IPS-NIHi11 (cell line): ENCODE data around the gene CASTOR1.

ENCODE experiments used
- DNase-seq: peaks from one replicate; pipeline ENCODE4 v3.0.0; 2012; ENCODE audit warnings: mixed read lengths, low spot score

Gene CASTOR1

DNA sequence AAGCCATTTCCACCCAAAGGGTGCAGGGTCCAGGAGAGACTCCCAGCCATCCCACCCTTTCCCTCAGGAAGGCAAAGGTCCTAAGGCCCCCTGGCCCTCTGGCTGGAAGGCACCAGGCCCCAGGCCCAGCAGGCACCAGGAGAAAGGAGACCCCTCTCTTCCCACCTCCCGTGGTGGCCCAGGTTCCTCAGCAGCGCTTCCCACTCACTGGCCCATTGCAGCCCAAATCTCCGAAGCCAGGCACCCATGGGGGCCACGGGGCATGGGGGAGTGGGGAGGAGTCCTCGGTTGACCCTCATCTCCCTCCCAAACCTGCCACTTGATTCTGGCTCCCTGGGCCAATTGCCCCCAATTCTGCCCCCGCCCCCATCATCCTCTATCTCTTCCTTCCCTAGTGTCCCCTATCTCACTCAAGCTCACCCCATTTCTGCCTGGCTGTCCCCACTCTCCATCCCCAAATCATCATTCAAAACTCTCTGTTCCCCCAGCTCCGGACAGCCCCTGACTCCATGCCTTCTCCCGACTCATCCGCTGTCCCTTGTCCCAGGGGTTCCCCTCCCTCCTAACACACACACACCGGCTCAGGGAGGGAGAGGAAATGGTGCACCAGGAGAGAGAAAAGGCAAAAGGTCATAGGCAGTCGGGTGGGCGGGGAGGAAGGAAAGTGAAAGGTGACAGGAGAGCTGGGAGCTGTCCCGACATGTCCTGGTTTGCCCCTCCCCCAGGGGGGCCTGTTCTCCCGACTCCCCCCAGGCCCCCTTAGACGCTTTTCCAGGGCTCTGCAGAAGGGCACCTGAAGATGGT, 43.9 kb downstream of the CASTOR1 start:
- DNase-seq: peak; percentile 70

GRCh38 chr22:30244641-30245040, 44.7 kb downstream of the CASTOR1 start:
- DNase-seq: no peak

- DNase-seq: no peak
These were observed 45.2 kb downstream of the CASTOR1 start for GRCh38 chr22:30244066-30244465.

GRCh38 chr22:30243661-30244060, 45.6 kb downstream of the CASTOR1 start:
- no peak for DNase-seq

GRCh38 chr22:30241576-30242371, 47.5 kb downstream of the CASTOR1 start:
- DNase-seq: no peak

GRCh38 chr22:30240541-30241417, 48.5 kb downstream of the CASTOR1 start:
- DNase-seq: no peak

DNA sequence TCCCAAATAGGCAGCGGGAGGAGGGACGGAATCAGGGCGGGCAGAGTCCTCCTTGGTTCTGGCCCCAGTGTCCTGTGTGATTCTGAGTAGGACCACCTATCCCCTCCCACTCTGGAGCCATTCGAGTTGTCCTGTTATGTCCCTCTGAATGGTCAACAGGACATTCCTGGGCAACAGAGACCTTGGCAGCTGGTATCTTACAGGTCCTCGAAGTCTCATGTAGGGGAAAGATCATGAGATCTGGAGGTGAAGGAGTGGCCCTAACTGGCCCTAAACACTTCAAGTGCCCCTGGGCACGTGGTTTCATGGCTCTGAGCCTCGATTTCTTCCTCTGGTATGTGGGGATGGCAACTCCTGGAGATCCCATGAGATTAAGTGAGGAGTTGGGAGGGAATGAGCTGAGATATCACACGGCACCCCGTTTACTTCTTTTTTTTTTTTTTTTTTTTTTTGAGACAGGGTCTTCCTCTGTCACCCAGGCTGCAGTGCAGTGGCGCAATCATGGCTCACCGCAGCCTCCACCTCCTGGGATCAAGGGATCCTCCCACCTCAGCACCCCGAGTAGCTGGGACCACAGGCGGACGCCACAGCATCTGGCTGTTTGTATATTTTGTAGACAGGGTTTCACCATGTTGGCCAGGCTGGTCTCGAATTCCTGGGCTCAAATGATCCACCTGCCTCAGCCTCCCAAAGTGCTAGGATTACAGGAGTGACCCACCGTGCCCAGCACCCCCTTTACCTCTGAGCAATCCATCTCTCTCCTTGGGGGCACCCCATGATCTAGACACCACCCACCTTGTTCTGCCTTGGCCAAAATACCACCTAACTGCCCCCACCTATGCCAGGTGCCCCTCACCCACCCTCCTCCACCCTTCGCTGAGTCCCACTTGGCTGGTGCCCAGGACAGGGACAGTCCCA, 49.6 kb downstream of the CASTOR1 start:
- no peak for DNase-seq

- peak; percentile 72 for DNase-seq
These were observed 50.4 kb downstream of the CASTOR1 start for GRCh38 chr22:30238661-30239487.

DNA sequence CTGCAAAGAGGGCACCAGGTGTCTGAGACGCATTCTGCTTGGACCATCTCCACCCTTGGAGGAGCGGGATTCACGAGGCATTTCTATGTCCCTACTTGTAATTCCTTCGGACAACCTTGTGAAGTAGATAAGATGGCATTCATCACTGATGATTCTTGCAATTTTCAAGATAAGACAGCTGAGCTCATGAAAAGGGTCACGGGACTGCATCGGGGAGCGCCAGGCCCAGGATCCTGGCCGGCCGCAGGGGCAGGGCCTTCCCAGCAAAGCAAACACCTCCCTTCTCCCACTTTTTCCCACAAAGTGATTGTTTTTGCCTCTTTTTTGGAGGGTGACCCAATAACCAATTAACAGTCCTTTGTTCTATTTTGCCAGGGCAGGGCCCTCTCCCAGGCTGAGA, 51.2 kb downstream of the CASTOR1 start:
- no peak for DNase-seq

DNA sequence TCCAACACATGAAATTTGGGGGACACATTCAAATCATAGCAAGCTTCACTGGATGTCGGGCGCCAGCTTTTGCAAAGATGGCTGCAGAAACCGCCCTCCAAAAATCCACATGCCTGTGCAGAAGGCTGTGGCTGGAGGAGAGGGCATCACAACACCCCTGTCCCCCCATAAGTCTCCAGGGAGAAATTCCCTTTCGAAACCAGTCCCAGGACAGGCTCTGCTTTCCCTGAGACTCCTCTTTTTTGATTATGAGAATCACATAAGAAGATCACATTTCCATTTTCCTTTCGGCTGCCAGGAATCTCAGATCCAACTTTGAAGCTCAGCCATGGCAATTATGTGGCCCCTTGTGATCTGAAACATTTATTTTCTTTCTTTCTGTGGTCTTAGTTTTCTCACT, 52.4 kb downstream of the CASTOR1 start:
- DNase-seq: no peak

DNA sequence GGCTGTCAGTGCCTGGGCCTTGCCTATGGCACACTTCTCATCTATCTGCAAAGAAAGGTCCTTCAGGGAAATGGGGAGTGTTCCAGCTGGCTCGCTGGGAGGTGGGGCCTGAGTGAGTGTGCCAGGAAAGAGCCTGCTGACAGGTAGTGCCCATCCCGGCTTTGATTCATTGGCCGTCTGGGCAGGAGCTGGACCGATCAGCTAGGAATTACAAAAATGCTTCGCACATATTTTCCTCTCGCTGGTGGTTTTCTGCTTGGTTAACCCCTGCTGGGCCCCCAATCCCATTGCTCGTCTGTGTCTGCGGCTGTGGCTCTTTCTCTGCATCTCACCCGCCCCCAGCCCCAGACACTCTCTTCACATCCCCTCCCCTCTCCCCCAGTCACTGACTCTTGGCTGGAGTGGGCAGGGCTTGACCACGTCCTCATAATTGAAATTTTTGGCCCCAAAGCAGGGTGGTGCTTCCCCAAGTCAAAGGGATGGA, 53.6 kb downstream of the CASTOR1 start:
- DNase-seq: peak; percentile 64
